NCI-H1417 treated with DMSO at 0.1 percent for 48 hours (cell line): Measurements from ENCODE around the gene NECAB3.
"Not testable (repeated sequence)": the region's sequence is repeated elsewhere in the genome, so short reads cannot be mapped to it uniquely, and the experiment has no call there.

Source experiments
- DNase-seq: peaks from one replicate; lab custom pipeline; 2025; lab: John Stamatoyannopoulos, UW

Gene NECAB3

DNA sequence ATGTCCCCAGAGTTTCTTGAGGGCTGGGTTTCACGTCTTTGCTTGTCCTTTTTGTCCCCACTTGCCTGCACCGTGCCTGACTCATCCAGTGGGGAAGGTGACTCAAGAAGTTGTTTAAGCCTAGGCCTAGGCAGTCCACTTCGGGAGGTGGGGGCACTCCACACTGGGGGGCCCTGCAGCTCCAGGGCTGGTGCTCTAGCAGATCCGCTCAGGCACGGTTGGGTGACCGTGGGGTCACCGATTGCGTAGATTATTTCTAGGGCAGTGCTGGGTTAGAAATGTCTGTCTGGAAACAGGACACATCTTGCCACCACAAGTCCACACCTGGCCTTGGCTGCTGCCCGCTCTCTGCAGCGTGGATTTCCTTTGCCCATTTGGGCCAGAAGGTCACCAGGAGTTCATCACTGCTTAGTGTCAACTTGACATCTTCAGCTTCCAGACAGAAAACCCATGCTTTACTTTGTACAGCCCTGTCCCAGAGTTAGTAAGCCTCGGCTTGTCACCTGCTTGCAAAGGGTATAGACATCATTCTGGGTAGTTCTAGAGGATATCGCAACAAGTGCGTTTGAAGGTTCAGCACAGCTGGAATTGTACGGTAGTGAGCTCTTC lies 25.7 kb downstream of the NECAB3 start:
- no peak for DNase-seq

- no peak for DNase-seq
Observed at GRCh38 chr20:33647603-33648395, 26.4 kb downstream of the NECAB3 start.

DNA sequence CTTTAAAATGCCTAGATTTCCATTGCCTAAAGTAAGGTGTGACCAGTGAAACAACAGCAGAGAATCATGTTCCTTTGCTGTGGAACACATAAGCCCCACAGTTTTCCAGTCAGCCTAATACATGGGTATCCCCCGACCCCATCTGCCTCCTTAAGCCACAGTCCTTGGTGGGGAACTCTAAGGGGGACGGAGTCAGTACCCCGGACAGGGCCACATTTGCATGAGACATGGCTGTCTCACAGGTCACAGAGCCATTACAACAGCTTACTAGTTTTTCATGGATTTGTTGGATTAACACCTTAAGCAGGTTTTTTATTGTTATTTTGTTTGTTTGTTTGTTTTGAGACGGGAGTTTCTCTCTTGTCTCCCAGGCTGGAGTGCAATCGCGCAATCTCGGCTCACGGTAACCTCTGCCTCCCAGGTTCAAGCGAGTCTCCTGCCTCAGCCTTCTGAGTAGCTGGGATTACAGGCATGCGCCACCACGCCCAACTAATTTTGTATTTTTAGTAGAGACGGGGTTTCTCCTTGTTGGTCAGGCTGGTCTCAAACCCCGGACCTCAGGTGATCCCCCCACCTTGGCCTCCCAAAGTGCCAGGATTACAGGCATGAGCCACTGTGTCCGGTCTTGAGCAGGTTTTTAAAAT lies 27.1 kb downstream of the NECAB3 start:
- not testable (repeated sequence) for DNase-seq

DNA sequence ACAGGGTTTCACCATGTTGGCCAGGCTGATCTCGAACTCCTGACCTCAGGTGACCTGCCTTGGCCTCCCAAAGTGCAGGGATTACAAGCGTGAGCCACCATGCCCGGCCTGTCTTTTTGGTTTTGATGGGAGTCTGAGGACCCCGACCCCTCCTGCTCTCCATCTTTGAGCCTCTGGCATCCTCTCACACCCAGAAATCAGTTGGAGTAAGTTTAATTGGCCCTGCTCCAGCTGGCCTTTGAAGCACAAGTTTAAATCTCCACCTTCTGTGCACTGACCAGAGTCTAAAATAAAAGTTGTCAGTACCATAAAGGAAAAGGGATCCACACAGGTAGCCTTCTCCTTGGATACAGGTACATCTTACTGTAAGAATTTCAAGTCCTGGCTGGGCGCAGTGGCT lies 28.0 kb downstream of the NECAB3 start:
- DNase-seq: no peak

GRCh38 chr20:33645396-33645795 lies 28.8 kb downstream of the NECAB3 start:
- no peak for DNase-seq

- no peak for DNase-seq
Observed at GRCh38 chr20:33645072-33645358, 29.2 kb downstream of the NECAB3 start.

DNA sequence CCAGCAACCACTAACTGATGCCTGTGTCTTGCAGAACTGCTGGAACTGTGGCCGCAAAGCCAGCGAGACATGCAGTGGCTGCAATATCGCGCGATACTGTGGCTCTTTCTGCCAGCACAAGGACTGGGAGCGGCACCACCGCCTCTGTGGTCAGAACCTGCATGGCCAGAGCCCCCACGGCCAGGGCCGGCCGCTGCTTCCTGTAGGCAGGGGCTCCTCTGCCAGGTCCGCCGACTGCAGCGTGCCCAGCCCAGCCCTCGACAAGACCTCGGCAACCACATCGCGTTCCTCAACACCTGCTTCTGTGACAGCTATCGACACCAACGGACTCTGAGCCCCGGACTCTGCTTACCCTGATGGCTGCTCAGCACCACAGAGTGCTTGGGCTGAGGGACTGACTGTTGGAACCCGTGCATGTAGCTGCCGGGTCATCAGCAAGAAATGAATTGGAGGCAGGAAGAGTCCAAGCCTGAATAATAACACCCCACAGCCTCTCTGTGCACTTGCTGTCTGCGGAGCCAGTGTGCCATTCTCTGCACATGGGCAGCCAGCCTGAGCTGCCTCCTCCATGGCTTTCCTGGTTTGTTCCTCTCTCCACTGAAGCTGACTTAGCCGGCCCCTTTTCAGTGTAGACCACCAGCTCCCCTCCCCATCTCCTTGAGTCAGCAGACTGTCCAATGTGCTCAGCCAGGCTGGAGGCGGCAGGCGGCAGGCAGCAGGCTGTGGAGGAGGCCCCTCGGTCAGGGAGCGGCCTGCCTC lies 29.7 kb downstream of the NECAB3 start:
- DNase-seq: no peak

GRCh38 chr20:33640287-33640686 lies 33.9 kb downstream of the NECAB3 start:
- DNase-seq: no peak

DNA sequence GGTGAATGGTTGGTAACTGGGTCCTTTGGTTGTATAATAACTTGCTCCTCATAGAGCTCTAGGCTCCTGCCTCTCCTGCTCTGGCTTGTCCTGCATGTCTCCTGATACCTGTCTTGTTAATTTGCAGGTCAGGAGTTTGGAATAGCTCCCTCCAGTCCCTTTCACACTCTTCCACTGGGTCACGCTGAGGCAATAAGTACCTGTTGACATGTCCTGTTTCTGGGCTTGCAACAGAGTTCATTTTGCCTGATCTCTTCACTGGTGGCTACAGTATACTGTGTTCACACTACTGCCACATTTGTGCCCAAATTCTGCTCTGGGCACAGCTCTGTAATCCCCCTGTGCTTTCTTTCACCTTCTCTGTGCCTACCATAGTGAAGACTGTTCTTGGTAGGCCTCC lies 37.5 kb downstream of the NECAB3 start:
- no peak for DNase-seq

DNA sequence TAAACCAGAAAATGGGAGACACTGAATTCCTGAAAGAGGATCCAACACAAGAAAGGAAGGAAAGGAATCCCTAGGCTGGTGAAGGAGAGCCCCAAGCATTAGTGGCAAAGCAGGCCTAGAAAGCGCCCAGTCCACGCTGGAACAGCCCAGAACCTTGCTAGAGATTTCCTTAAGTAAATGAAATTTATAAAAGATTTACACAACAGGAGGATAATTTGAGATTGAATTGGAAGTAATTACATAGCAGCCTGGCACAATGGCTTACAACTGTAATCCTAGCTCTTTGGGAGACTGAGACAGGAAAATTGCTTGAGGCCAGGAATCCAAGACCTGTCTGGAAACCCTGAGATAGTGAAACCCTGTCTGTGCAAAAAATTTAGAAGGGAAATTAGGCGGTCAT lies 38.9 kb downstream of the NECAB3 start:
- DNase-seq: no peak

GRCh38 chr20:33631910-33632309 lies 42.3 kb downstream of the NECAB3 start:
- DNase-seq: not testable (repeated sequence)

DNA sequence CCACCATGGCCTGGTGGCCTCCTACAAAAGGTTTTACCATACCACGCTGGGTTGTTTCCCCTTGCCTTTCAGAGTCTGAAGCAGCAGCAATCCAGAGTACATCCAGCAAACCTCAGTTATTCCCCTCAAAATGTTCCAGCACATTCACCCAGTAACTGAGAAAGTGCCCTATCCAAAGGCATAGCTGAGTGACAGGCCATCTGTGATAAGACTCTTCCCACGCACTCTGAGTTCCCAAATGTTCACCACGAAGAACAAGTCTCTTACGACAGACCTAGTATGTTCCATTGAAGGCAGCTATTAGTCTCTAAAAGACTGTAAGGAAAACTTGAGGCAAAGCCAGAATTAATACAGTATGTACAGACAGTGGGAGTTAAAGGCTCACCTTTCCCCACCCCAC lies 43.7 kb downstream of the NECAB3 start:
- no peak for DNase-seq

- DNase-seq: no peak
Observed at GRCh38 chr20:33629979-33630378, 44.2 kb downstream of the NECAB3 start.

DNA sequence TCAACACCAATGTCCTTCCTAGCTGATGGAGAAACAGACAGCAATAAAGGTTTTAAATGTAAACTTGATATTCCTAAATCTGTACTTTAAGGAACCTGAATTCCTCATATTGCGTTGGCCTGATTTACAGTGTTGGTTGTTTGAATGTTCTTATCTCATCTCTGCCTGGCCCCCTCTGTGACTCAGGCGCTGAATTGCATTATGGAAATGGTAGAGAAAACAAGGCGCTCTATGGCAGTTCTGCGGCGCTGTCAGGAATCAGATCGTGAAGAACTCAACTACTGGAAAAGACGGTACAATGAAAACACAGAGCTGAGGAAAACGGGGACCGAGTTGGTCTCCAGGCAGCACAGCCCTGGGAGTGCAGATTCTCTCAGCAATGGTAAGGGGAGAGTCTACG lies 44.7 kb downstream of the NECAB3 start:
- DNase-seq: no peak

DNA sequence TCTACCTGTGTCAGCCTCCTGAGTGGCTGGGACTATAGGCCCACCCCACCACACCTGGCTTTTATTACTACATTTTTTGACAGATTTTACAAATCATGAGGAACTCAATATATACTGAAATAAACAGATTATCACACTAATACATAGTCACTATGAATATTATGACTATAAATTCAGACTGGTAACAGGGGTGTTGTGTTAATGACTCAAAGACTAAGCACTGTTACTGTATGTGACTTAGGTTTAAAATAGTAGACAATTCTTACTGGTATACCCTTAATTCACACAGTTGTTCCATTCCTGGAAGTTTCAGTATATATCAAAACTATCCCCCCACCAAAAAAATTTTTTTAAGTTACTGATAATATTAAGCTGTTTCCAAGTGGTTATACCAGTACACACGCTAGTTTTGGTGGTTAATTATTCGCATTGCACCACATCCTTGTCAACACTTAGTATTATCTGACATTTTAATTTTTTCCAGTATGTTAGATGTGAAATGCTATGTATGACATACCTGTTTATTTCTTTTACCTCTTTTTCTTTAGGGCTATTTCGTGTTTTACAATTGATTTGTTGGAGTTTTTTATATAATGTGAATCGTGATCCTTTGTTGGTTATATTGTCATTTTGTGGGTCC lies 46.5 kb downstream of the NECAB3 start:
- DNase-seq: no peak

- DNase-seq: no peak
Observed at GRCh38 chr20:33626190-33626589, 48.0 kb downstream of the NECAB3 start.

DNA sequence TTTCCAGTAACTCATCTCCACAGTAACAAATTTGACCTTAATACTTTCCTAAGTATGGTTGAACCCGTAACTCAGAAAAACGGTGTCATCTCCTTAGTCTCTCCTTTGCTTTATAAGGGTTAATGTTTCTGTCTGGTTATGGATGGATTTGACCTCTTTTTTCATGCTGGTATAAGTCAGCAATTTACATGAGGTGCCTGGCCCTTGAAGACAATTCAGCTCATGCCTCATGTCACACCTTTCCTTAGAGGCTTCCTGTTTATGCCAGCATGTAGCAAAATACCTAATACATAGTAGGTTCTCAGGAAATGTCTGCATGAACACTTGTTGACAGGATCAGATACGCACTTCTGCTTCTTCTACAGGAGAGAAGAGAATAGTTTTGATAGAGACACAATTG lies 49.8 kb downstream of the NECAB3 start:
- DNase-seq: no peak

DNA sequence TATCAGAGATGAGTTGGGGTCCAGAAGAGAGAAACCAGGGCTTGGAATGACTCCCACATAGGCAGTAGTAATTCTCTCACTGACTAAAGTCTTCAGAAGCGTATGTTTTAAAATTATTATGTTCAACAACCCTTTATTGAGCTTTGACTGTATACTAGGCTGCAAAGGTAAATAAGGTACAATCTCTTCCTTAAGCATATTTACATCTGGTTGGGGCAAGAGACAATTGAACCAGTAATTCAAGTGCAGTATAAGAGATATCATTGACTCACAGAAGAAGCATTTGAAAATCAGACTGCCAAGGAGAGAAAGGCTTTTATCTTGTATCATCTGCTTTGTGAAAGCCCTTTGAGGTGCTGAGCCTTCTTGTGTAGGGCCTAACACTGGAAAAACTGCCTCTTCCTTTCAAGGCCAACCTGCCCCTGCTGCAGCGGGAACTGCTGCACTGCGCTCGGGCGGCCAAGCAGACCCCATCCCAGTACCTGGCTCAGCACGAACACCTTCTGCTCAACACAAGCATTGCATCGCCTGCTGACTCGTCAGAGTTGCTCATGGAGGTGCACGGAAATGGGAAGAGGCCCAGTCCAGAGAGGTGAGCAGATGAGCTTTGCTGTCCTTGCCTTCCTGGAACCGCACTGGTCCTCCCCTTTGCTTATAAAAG lies 51.4 kb downstream of the NECAB3 start:
- no peak for DNase-seq

- no peak for DNase-seq
Observed at GRCh38 chr20:33621717-33622400, 52.4 kb downstream of the NECAB3 start.

DNA sequence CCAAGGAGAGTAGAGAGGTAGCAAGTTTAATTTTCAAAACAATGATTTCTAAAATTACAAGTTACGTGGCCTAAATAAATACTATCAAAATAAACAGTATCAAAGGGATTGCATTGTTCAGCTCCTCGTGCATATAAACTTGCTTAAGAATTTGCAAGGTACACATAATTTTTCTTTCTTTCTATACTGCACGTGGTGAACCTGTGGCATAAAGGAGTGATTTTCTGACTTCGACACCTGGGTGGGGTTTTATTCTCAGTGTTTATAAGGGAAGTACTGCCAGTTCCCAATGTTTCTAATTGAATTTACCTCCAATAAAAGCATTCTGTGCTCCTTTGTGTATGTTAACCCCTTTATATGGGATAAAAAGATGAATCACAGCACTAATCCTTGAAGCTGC lies 62.2 kb downstream of the NECAB3 start:
- no peak for DNase-seq

DNA sequence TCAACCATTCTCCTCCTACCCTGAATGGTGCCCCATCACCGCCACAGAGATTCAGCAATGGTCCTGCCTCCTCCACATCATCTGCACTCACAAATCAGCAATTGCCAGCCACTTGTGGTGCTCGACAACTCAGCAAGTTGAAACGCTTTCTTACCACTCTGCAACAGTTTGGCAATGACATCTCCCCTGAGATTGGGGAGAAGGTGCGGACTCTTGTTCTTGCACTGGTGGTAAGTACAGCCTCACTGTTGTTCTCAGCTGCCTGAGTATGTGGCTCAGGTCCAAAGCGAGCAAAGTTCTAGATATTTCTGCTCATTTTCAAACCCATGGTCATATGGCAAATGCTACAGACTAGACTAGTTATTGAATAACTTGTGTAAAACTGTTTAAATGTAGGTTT lies 63.1 kb downstream of the NECAB3 start:
- no peak for DNase-seq
